ENCODE measurements around the gene CCDC59. TPM values are rescaled to one million over a fixed set of nuclear protein-coding genes. Genes with fewer than 3 reads are reported as not detected.

Gene CCDC59, protein sequence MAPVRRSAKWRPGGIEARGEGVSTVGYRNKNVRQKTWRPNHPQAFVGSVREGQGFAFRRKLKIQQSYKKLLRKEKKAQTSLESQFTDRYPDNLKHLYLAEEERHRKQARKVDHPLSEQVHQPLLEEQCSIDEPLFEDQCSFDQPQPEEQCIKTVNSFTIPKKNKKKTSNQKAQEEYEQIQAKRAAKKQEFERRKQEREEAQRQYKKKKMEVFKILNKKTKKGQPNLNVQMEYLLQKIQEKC
- total RNA-seq (100 to 1,000 TPM; 186 to 204 TPM), total RNA-seq (37.2 to 182 (median 81.8) reads per million in 172 experiments)
- 50.6 TPM for polyA plus RNA-seq (2013, experiment 1 of 2)
- 88.0 TPM for polyA plus RNA-seq (2013, experiment 2 of 2)

DNA sequence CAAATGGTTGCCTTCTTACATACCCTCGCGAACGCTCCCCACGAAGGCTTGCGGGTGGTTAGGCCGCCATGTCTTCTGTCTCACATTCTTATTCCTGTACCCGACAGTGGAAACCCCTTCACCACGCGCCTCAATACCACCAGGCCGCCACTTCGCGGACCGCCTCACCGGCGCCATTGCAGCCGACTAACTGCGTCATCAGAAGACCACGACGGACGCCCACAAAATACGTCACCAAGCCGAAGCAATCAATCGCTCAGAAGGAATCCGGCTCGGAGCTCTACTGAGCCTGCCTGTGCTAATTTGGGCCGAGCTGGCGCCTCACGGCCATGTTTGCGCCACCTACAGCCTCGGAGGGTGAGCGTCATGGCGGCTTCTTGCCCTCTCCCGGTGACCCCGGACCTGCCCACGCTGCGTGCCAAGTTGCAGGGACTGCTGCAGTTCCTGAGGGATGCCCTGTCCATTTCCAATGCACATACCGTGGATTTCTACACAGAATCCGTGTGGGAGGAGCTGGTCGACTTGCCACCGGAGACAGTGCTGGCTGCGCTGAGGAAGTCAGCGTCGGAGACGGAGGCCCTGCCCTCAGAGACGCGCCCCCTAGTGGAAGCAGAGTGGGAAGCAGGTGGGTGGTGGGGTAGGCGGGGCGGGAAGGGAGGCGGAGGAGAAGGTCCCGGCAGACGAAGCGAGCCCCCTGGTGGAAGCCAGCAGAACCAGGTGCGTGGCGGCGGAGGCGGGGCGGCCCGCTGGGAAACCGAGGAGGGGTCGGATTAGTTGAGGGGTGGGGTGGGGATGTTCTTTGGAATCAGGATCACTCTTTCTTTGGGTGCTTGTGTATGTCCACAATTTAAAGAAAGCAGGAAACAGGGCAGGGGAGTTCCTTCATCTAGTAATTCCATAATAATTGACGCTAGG, at the start of gene CCDC59, which contains the start of gene METTL25:
CCDC59 (minus strand) TSS at position 188 of the 915 bp plus-strand sequence; CDS start at position 177, 11 bp downstream.
METTL25 (plus strand) TSS at position 330 of the 915 bp plus-strand sequence; CDS start at position 367, 37 bp downstream.
- H3K36me3 Mint-ChIP-seq (ENCODE audit: low read depth): peaks cover 63% of the 10 kb centered on the region
- H3K4me3 ChIP-seq (ENCODE audit: low read length): peak within 1 kb of the TSS; percentile 79
- no peaks in the 10 kb centered on the region for H3K9me3 ChIP-seq (ENCODE audit: control insufficient read depth in 1 of 2, insufficient read depth in 1 of 2, low read length in 2 of 2)
- ATAC-seq (ENCODE audit: poor library complexity): peak; percentile 87
- peak within 1 kb of the TSS; percentile 100 for H3K4me3 Mint-ChIP-seq
- H3K36me3 ChIP-seq (ENCODE audit: insufficient read depth, low read length): peaks cover 33% of the 10 kb centered on the region
- H3K4me1 ChIP-seq (ENCODE audit: insufficient read depth, low read length): peaks cover 10% of the 10 kb centered on the region
- H3K27me3 ChIP-seq (ENCODE audit: control insufficient read depth in 1 of 2, insufficient read depth in 2 of 2, low read length in 2 of 2): no peaks in the 10 kb centered on the region
- ChIA-PET CTCF (interaction anchor here (0.8 to 1.7 kb wide), 7 partner anchors 9 to 707 kb away, joined by 3 to 11 read pairs (median 3); partner anchors contain the start of gene TMTC2), POLR2A (interaction anchor here (0.6 to 2.0 kb wide), 7 partner anchors 9 to 714 kb away, joined by 3 to 14 read pairs (median 4); partner anchors contain the start of gene TMTC2)
- DNase-seq: peak; percentile 94 to 99 (median 98)
- peaks cover 68% of the 10 kb centered on the region for H3K4me1 Mint-ChIP-seq (ENCODE audit: low read depth)
- peak within 1 kb of the TSS; percentile 99 for H3K27ac Mint-ChIP-seq
- H3K27me3 Mint-ChIP-seq: no peaks in the 10 kb centered on the region
- no peaks in the 10 kb centered on the region for H3K9me3 Mint-ChIP-seq
- intact Hi-C loops (cut with DNase I, micrococcal nuclease): loop anchor here in 1 of 2 experiments (5.0 to 10.0 kb wide), 2 partner anchors 329 to 714 kb away; partner anchors contain the start of gene TMTC2
- peak within 1 kb of the TSS; percentile 89 to 95 for H3K27ac ChIP-seq (ENCODE audit: low read depth in 1 of 2, low read length in 2 of 2)
- TF ChIP-seq, protein P1, sequence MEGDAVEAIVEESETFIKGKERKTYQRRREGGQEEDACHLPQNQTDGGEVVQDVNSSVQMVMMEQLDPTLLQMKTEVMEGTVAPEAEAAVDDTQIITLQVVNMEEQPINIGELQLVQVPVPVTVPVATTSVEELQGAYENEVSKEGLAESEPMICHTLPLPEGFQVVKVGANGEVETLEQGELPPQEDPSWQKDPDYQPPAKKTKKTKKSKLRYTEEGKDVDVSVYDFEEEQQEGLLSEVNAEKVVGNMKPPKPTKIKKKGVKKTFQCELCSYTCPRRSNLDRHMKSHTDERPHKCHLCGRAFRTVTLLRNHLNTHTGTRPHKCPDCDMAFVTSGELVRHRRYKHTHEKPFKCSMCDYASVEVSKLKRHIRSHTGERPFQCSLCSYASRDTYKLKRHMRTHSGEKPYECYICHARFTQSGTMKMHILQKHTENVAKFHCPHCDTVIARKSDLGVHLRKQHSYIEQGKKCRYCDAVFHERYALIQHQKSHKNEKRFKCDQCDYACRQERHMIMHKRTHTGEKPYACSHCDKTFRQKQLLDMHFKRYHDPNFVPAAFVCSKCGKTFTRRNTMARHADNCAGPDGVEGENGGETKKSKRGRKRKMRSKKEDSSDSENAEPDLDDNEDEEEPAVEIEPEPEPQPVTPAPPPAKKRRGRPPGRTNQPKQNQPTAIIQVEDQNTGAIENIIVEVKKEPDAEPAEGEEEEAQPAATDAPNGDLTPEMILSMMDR (IDR thresholded peaks at IDR 0.05): peak; percentile 100

DNA sequence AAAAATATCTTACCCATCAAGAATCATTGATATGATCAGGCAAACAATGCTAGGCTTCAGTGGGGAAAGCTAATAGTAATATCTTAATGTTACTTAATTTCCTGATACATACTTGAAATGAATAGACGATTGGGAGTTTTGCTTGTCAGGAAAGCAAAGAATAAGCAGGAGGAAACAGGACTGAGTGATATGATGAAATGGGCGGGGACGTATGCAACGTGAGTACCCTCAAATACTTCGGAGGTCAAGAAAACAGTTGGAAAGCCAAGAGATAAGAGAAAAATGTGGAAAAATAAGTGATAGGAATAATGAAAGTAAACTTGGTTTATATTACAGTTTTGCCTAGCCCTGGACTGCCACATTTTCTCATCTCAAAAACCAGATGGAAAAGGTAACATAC, 49.3 kb upstream of the CCDC59 start:
- no peaks in the 10 kb centered on the region for H3K9me3 ChIP-seq (ENCODE audit: control insufficient read depth in 1 of 2, insufficient read depth in 1 of 2, low read length in 2 of 2)
- no peaks in the 10 kb centered on the region for H3K4me1 ChIP-seq (ENCODE audit: insufficient read depth, low read length)
- H3K4me1 Mint-ChIP-seq (ENCODE audit: low read depth): no peaks in the 10 kb centered on the region
- intact Hi-C loops (cut with DNase I, micrococcal nuclease): no loop called here
- no peak overlapping the region for H3K27ac ChIP-seq (ENCODE audit: low read depth in 1 of 2, low read length in 2 of 2)
- H3K27me3 Mint-ChIP-seq: no peaks in the 10 kb centered on the region
- no peak overlapping the region for H3K4me3 ChIP-seq (ENCODE audit: low read length)
- ATAC-seq (ENCODE audit: poor library complexity) (no peak), DNase-seq (no peak)
- TF ChIP-seq, protein P1 (IDR thresholded peaks at IDR 0.05): no peak
- CTCF ChIA-PET: interaction anchor here (0.7 kb wide), 1 partner anchor 588 kb away, joined by 3 read pairs; no protein-coding TSS in a partner anchor
- no peak overlapping the region for H3K4me3 Mint-ChIP-seq
- POLR2A ChIA-PET: no interaction called here
- no peaks in the 10 kb centered on the region for H3K9me3 Mint-ChIP-seq
- H3K27me3 ChIP-seq (ENCODE audit: control insufficient read depth in 1 of 2, insufficient read depth in 2 of 2, low read length in 2 of 2): no peaks in the 10 kb centered on the region
- peaks cover 9% of the 10 kb centered on the region for H3K36me3 ChIP-seq (ENCODE audit: insufficient read depth, low read length)
- H3K27ac Mint-ChIP-seq: no peak overlapping the region
- H3K36me3 Mint-ChIP-seq (ENCODE audit: low read depth): peaks cover 38% of the 10 kb centered on the region

DNA sequence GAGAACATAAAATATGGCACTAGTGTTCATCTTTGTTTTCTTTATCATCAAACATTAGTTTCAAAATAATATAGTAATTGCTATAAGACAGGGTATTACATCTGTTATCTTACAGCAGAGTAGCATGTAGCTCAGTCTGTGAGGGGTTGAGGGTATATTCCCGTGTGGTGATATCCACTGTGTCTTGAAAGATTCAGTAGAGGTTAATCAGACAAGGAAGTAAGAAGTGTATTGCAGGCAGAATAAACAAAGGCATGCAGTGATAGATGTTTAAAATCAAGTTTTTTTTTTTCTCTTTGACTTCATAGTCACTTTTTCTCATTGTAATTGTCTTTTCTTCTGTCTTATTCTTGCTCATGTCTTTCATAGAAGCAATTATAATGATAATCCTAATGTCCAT, 48.5 kb upstream of the CCDC59 start:
- Histone ChIP-seq H3K27me3 (ENCODE audit: control insufficient read depth in 1 of 2, insufficient read depth in 2 of 2, low read length in 2 of 2) (no peaks in the 10 kb centered on the region), H3K9me3 (ENCODE audit: control insufficient read depth in 1 of 2, insufficient read depth in 1 of 2, low read length in 2 of 2) (no peaks in the 10 kb centered on the region), H3K36me3 (ENCODE audit: insufficient read depth, low read length) (peaks cover 9% of the 10 kb centered on the region), H3K27ac (ENCODE audit: low read depth in 1 of 2, low read length in 2 of 2) (no peak overlapping the region), H3K4me1 (ENCODE audit: insufficient read depth, low read length) (no peaks in the 10 kb centered on the region), H3K4me3 (ENCODE audit: low read length) (no peak overlapping the region)
- DNase-seq: no peak
- TF ChIP-seq, protein P1 (IDR thresholded peaks at IDR 0.05): no peak
- intact Hi-C loops (cut with DNase I, micrococcal nuclease): no loop called here
- ATAC-seq (ENCODE audit: poor library complexity): no peak
- POLR2A ChIA-PET: no interaction called here
- no peaks in the 10 kb centered on the region for H3K9me3 Mint-ChIP-seq
- no peaks in the 10 kb centered on the region for H3K27me3 Mint-ChIP-seq
- no peaks in the 10 kb centered on the region for H3K4me1 Mint-ChIP-seq (ENCODE audit: low read depth)
- H3K4me3 Mint-ChIP-seq: no peak overlapping the region
- CTCF ChIA-PET: interaction anchor here (0.7 kb wide), 1 partner anchor 589 kb away, joined by 3 read pairs; no protein-coding TSS in a partner anchor
- peaks cover 38% of the 10 kb centered on the region for H3K36me3 Mint-ChIP-seq (ENCODE audit: low read depth)
- no peak overlapping the region for H3K27ac Mint-ChIP-seq

Data from CD4-positive, alpha-beta T cell (primary cell).